Suppressor macrophage treated with lipopolysaccharide for 4 hours (primary cell): ENCODE measurements around the gene RNF2.

ENCODE experiments used
- DNase-seq: peaks from one replicate; pipeline ENCODE4 v3.0.0-alpha.2; 2020

Gene RNF2

GRCh38 chr1:185104083-185104482 is 58.7 kb downstream of the RNF2 start:
- DNase-seq = no peak

- DNase-seq = no peak
Measured at GRCh38 chr1:185105121-185105520, 59.8 kb downstream of the RNF2 start.

- no peak for DNase-seq
Measured at GRCh38 chr1:185108321-185108720, 63.0 kb downstream of the RNF2 start.

- no peak for DNase-seq
Measured at GRCh38 chr1:185110145-185110544, 64.8 kb downstream of the RNF2 start.

- DNase-seq = no peak
Measured at GRCh38 chr1:185111873-185112272, 66.5 kb downstream of the RNF2 start.

- DNase-seq = no peak
Measured at GRCh38 chr1:185112356-185112755, 67.0 kb downstream of the RNF2 start.

- no peak for DNase-seq
Measured at GRCh38 chr1:185129708-185130107, 84.3 kb downstream of the RNF2 start.

- DNase-seq = no peak
Measured at GRCh38 chr1:185132534-185132933, 87.2 kb downstream of the RNF2 start.

- DNase-seq = no peak
Measured at GRCh38 chr1:185137896-185138545, 92.7 kb downstream of the RNF2 start.

- DNase-seq = no peak
Measured at GRCh38 chr1:185139246-185139645, 93.9 kb downstream of the RNF2 start.

GRCh38 chr1:185144233-185144632 is 98.9 kb downstream of the RNF2 start:
- DNase-seq = no peak

GRCh38 chr1:185151215-185151614 is 105.9 kb downstream of the RNF2 start:
- DNase-seq = no peak
